K562 (cell line): ENCODE data around the gene PPP1R3E. TPM values are rescaled to one million over a fixed set of nuclear protein-coding genes. Genes with fewer than 3 reads are reported as not detected.
A peak's percentile ranks its signal among the peaks of the same experiment; 100 is the strongest.

ENCODE experiments used
- ATAC-seq: fragments of 200-7000 bp; cut with Tn5 transposase; 3 replicates; pipeline ENCODE4 v1.9.1; 2020; ENCODE audit warnings: moderate library complexity
- BruUV-seq: library from RNA; stranded (reverse); fragments of 400-500 nt; replicated peaks from 2 replicates; lab custom pipeline; 2021; lab: Mats Ljungman, UMichigan
- CTCF ChIA-PET: fragments of 300-600 bp; formaldehyde crosslinking; extraction: SDS; loops from one replicate; lab custom pipeline; 2021; ENCODE audit warnings: low intra/inter-chr PET ratio; lab: Yijun Ruan, JAX
- POLR2A ChIA-PET: fragments of 300-600, 350-650 bp; sonication (Branson Sonifier 250); formaldehyde crosslinking; extraction: SDS; loops from one replicate; lab custom pipeline; 2021; ENCODE audit warnings: antibody characterized with exemption, inconsistent platforms; lab: Yijun Ruan, JAX
- DNase-seq, 4 experiments: peaks; one replicate each; pipeline versions ENCODE4 v3.0.0 to v3.0.0-alpha.2; 2011 to 2018; ENCODE audit warnings: low spot score in 3 of 4, mixed read lengths in 3 of 4; ENCODE audit errors: extremely low read depth in 1 of 4
- FAIRE-seq: peaks from 2 replicates; lab custom pipeline; 2011; peaks lifted over from hg19 to GRCh38; lab: Jason Lieb, UNC
- H2AFZ ChIP-seq: 2 replicates; pipeline ENCODE4 v1.6.0; 2011; ENCODE audit warnings: low read depth, low read length, control low read depth, inconsistent platforms
- H3K27ac ChIP-seq: fragments of 200-600 bp; 3 replicates; pipeline ENCODE4 v1.8.0; 2011; ENCODE audit warnings: low read depth, mild to moderate bottlenecking, control low read depth, inconsistent platforms, low read length, moderate library complexity, mixed read lengths; ENCODE audit errors: extremely low read depth
- H3K27me3 ChIP-seq, 2 experiments: fragments of 300-600 bp in 1 of 2; 2 replicates in 1 of 2; 3 replicates in 1 of 2; pipeline versions ENCODE4 v1.6.0 to v1.8.0; 2011; ENCODE audit warnings: inconsistent platforms in 2 of 2, low read length in 2 of 2, mild to moderate bottlenecking in 1 of 2, mixed read lengths in 1 of 2, moderate library complexity in 1 of 2; ENCODE audit not compliant: control insufficient read depth in 2 of 2, insufficient read depth in 2 of 2
- H3K36me3 ChIP-seq: fragments of 300-600 bp; 3 replicates; pipeline ENCODE4 v1.8.0; 2011; ENCODE audit warnings: mild to moderate bottlenecking, low read length, inconsistent platforms; ENCODE audit not compliant: control insufficient read depth, insufficient read depth
- H3K4me1 ChIP-seq, 2 experiments: fragments of 200-600 bp in 1 of 2; replicated peaks in 1 of 2; 2 replicates in 1 of 2; 3 replicates in 1 of 2; pipeline versions ENCODE4 v1.5.1 to v1.8.0; 2011; ENCODE audit warnings: inconsistent platforms in 2 of 2, low read length in 2 of 2, mild to moderate bottlenecking in 1 of 2, mixed read lengths in 1 of 2, moderate library complexity in 1 of 2; ENCODE audit not compliant: control insufficient read depth in 2 of 2, insufficient read depth in 2 of 2
- H3K4me2 ChIP-seq: 2 replicates; pipeline ENCODE4 v1.6.1; 2011; ENCODE audit warnings: low read length, control low read depth, inconsistent platforms, mixed read lengths; ENCODE audit not compliant: insufficient read depth
- H3K4me3 ChIP-seq: fragments of 200-600 bp; sonication (generic), shearing (Covaris generic); 2 replicates; pipeline ENCODE4 v1.5.1; 2016; ENCODE audit warnings: control low read depth, inconsistent platforms
- H3K79me2 ChIP-seq: fragments of 200-600 bp; 3 replicates; pipeline ENCODE4 v1.8.0; 2011; ENCODE audit warnings: low read length, inconsistent platforms; ENCODE audit not compliant: control insufficient read depth, insufficient read depth
- H3K9ac ChIP-seq, 2 experiments: 2 replicates each; pipeline versions ENCODE4 v1.6.0 to v1.6.1; 2011; ENCODE audit warnings: low read depth in 2 of 2, low read length in 2 of 2, control low read depth in 1 of 2, inconsistent platforms in 1 of 2, mild to moderate bottlenecking in 1 of 2, mixed read lengths in 1 of 2; ENCODE audit not compliant: insufficient read depth in 1 of 2
- H3K9me1 ChIP-seq: one replicate; pipeline ENCODE4 v1.6.0; 2011; ENCODE audit warnings: inconsistent platforms, mild to moderate bottlenecking, low read length, moderate library complexity; ENCODE audit not compliant: control insufficient read depth, insufficient read depth
- H3K9me3 ChIP-seq: replicated peaks from 2 replicates; pipeline ENCODE4 v1.5.1; 2011; ENCODE audit warnings: low read depth, low read length, inconsistent platforms; ENCODE audit not compliant: control insufficient read depth, insufficient read depth
- H4K20me1 ChIP-seq: replicated peaks from 2 replicates; pipeline ENCODE4 v1.6.1; 2011; ENCODE audit warnings: low read length, inconsistent platforms, mixed read lengths; ENCODE audit not compliant: control insufficient read depth, insufficient read depth
- CC2D1A ChIP-seq: fragments of 450-650 bp; IDR thresholded peaks from 2 replicates; pipeline ENCODE4 v1.6.1; 2017; ENCODE audit warnings: mild to moderate bottlenecking
- CCAR2 ChIP-seq: fragments of 200-400 bp; formaldehyde crosslinking; IDR thresholded peaks from 2 replicates; pipeline ENCODE4 v1.6.1; 2017; ENCODE audit warnings: mild to moderate bottlenecking, low read depth, low read length
- CCNT2 ChIP-seq: IDR thresholded peaks from 2 replicates; pipeline ENCODE4 v1.6.1; 2011; ENCODE audit warnings: borderline replicate concordance, low read depth, mild to moderate bottlenecking, moderate library complexity, mixed read lengths, low read length; ENCODE audit not compliant: insufficient read length; ENCODE audit errors: extremely low read depth
- E2F6 ChIP-seq, 2 experiments: IDR thresholded peaks; 2 replicates each; pipeline ENCODE4 v1.6.1; 2011; ENCODE audit warnings: borderline replicate concordance in 1 of 2, control low read depth in 1 of 2, low read depth in 1 of 2, low read length in 1 of 2, mild to moderate bottlenecking in 1 of 2, mixed read lengths in 1 of 2, moderate library complexity in 1 of 2; ENCODE audit not compliant: insufficient read depth in 1 of 2, insufficient read length in 1 of 2, poor library complexity in 1 of 2, severe bottlenecking in 1 of 2; ENCODE audit errors: extremely low read depth in 1 of 2
- FOSL1 ChIP-seq: fragments of 200-800 bp; sonication (Bioruptor generic); conservative IDR thresholded peaks from 2 replicates; pipeline ENCODE4 v1.6.1; 2016; ENCODE audit warnings: missing genetic modification characterization, missing compliant biosample characterization
- JUND ChIP-seq, 2 experiments: IDR thresholded peaks; 2 replicates in 1 of 2; 3 replicates in 1 of 2; pipeline ENCODE4 v1.6.1; 2011; ENCODE audit warnings: borderline replicate concordance in 2 of 2, low read depth in 2 of 2, low read length in 2 of 2, improper control_type of control experiment in 1 of 2, missing biosample characterization in 1 of 2, missing genetic modification characterization in 1 of 2, missing genetic modification reagents in 1 of 2
- NEUROD1 ChIP-seq: fragments of 150-350 bp; IDR thresholded peaks from 2 replicates; pipeline ENCODE4 v1.6.1; 2014; ENCODE audit warnings: borderline replicate concordance, low read length, low read depth; ENCODE audit not compliant: partially characterized antibody
- PBX2 ChIP-seq, 2 experiments: IDR thresholded peaks in 1 of 2; conservative IDR thresholded peaks in 1 of 2; 2 replicates each; pipeline ENCODE4 v1.6.1; 2016; ENCODE audit warnings: low read depth in 2 of 2, mild to moderate bottlenecking in 1 of 2, missing compliant biosample characterization in 1 of 2, missing genetic modification characterization in 1 of 2, moderate library complexity in 1 of 2
- PRPF4 ChIP-seq: fragments of 200-400 bp; formaldehyde crosslinking; IDR thresholded peaks from one replicate; pipeline ENCODE4 v1.6.1; 2017; ENCODE audit warnings: low read length, low read depth, mild to moderate bottlenecking; ENCODE audit not compliant: insufficient read depth, poor library complexity, severe bottlenecking
- RBM34 ChIP-seq: fragments of 200-400 bp; formaldehyde crosslinking; IDR thresholded peaks from 2 replicates; pipeline ENCODE4 v1.6.1; 2018; ENCODE audit warnings: low read length, borderline replicate concordance; ENCODE audit not compliant: insufficient read depth
- THAP7 ChIP-seq: fragments of 250-450 bp; sonication (Bioruptor Pico); IDR thresholded peaks from 2 replicates; pipeline ENCODE4 v1.5.0; 2021
- ZNF133 ChIP-seq: fragments of 250-450 bp; sonication (Bioruptor Pico); IDR thresholded peaks from 2 replicates; pipeline ENCODE4 v1.4.0; 2020; ENCODE audit warnings: mild to moderate bottlenecking
- ZSCAN29 ChIP-seq: fragments of 450-650 bp; IDR thresholded peaks from 2 replicates; pipeline ENCODE4 v1.6.1; 2017
- WGBS: fragments of 100-300 bp; shearing (Covaris generic); methylation state at CpG from one replicate; pipeline ENCODE4 v1.1.6; 2016; ENCODE audit warnings: low coverage, mixed read lengths; ENCODE audit not compliant: insufficient coverage; ENCODE audit errors: missing lambda C conversion rate; 5-methylcytosine and 5-hydroxymethylcytosine counted together
- in situ Hi-C: fragments of 300-500 bp; cut with MboI; formaldehyde crosslinking; loops from 4 replicates; pipeline ENCODE4 v1.15.0; 2018; ENCODE audit warnings: inconsistent platforms, mixed read lengths
- intact Hi-C: fragments of 100-400 bp; cut with micrococcal nuclease; formaldehyde crosslinking; loops from 2 replicates; pipeline ENCODE4 v1.14.2; 2022
- polyA plus RNA-seq, 8 experiments: library from polyadenylated mRNA; depleted of rRNA in 4 of 8; stranded (reverse) in 5 of 8; unstranded in 3 of 8; fragments of >200 nt; fragmentation: Nextera tagmentation in 2 of 8; fragmentation: Illumina TruSeq in 1 of 8; extraction: Ambion mirVana in 2 of 8; extraction: Trizol in 1 of 8; gene quantifications; 2 replicates each; pipeline versions ENCODE4 v1.2.1 to v1.2.3, GENCODE V29; 2011 to 2014; ENCODE audit warnings: inconsistent platforms in 1 of 8, missing spikeins in 1 of 8
- total RNA-seq, 7 experiments: library from RNA; depleted of rRNA in 6 of 7; stranded (reverse); fragments of >200 nt in 6 of 7; fragmentation: Illumina TruSeq in 2 of 7; extraction: Trizol in 2 of 7; gene quantifications; 2 replicates each; pipeline versions ENCODE4 v1.2.1 to v1.2.3, GENCODE V29; 2011 to 2021; ENCODE audit warnings: low replicate concordance in 1 of 7

The PPP1R3E gene
- total and polyA plus RNA-seq, 9 of the 15 experiments (the other 6 are each of a cell fraction or from before 2014, with no cell fraction given), result 3.2 to 18.4 (median 7.6) TPM

- TF ChIP-seq PBX2 (CRISPR knock-in tag; IDR thresholded peaks at IDR 0.05; ENCODE audit: low read depth) (no peak), PBX2 (tag; conservative IDR thresholded peaks at IDR 0.05; ENCODE audit: low read depth) (0 out of 2 replicates have a peak, but pooled peaks have one; percentile 6)
Measured at GRCh38 chr14:23319746-23320583, 17.3 kb upstream of the PPP1R3E start (continued).

GRCh38 chr14:23316300-23316699 is 13.6 kb upstream of the PPP1R3E start:
- ChIA-PET CTCF (no interaction called here), POLR2A (interaction anchor here (0.6 to 2.8 kb wide), 3 partner anchors 10 to 225 kb away, joined by 4 to 13 read pairs (median 6); partner anchors contain the start of genes BCL2L2 and PPP1R3E)
- Histone ChIP-seq H3K9me1 (no peaks in the 10 kb centered on the region), H3K4me3 (no peak overlapping the region), H3K79me2 (0 out of 3 replicates have a peak, but pooled peaks cover 4% of the 10 kb centered on the region), H2AFZ (no peak overlapping the region), H3K9ac (no peak overlapping the region), H4K20me1 (no peaks in the 10 kb centered on the region), H3K27me3 (no peaks in the 10 kb centered on the region), H3K4me1 (peaks cover 7 to 9% of the 10 kb centered on the region in 2 experiments; a peak in 3 of 5 replicates), H3K9me3 (no peaks in the 10 kb centered on the region), H3K27ac (no peak overlapping the region), H3K36me3 (peaks cover 32% of the 10 kb centered on the region), H3K4me2 (no peak overlapping the region)
- no TSS peak for BruUV-seq
- WGBS, result 81% methylated on average over 5 of the region's 5 CpGs
- in situ Hi-C loops, result no loop called here
- FAIRE-seq (no peak), ATAC-seq (no peak), DNase-seq (no peak)
- intact Hi-C loops, result no loop called here
- TF ChIP-seq ZSCAN29, result no peak
- no peak for TF ChIP-seq CC2D1A
- TF ChIP-seq JUND (IDR thresholded peaks at IDR 0.05; ENCODE audit: borderline replicate concordance, low read depth, low read length), result peak; percentile 12; the same call in 1 of the 2 replicates
- TF ChIP-seq JUND (tag; IDR thresholded peaks at IDR 0.05; ENCODE audit: borderline replicate concordance, low read depth, low read length), result no peak
- TF ChIP-seq RBM34, result no peak
- TF ChIP-seq PRPF4, result no peak
- TF ChIP-seq E2F6 (IDR thresholded peaks at IDR 0.05; ENCODE audit: borderline replicate concordance in 1 of 2, extremely low read depth in 1 of 2, insufficient read depth in 1 of 2, insufficient read length in 1 of 2, low read depth in 1 of 2, low read length in 1 of 2, poor library complexity in 1 of 2, severe bottlenecking in 1 of 2), result no peak
- TF ChIP-seq CCAR2, result no peak
- TF ChIP-seq ZNF133 (CRISPR knock-in tag), result no peak
- no peak for TF ChIP-seq THAP7 (CRISPR knock-in tag)
- no peak for TF ChIP-seq CCNT2
- no peak for TF ChIP-seq NEUROD1
- TF ChIP-seq FOSL1, result peak; percentile 36; the same call in 1 of the 2 replicates
